HepG2 (cell line): ENCODE results near the gene ACYP2. TPM values are rescaled to one million over a fixed set of nuclear protein-coding genes. Genes with fewer than 3 reads are reported as not detected.

Experiments used
- ATAC-seq: fragments of 200-7000 bp; cut with Tn5 transposase; 3 replicates; pipeline ENCODE4 v1.9.1; 2020; ENCODE audit warnings: mild to moderate bottlenecking, moderate library complexity
- BruUV-seq: library from RNA; stranded (reverse); fragments of 400-500 nt; replicated peaks from 2 replicates; lab custom pipeline; 2021; lab: Mats Ljungman, UMichigan
- CTCF ChIA-PET: fragments of 300-600 bp; formaldehyde crosslinking; extraction: SDS; loops from one replicate; lab custom pipeline; 2021; ENCODE audit warnings: low total read pairs, inconsistent platforms, low intra/inter-chr PET ratio; lab: Yijun Ruan, JAX
- POLR2A ChIA-PET: fragments of 350-600 bp; sonication (Branson Sonifier 250); formaldehyde crosslinking; loops from one replicate; lab custom pipeline; 2020; ENCODE audit warnings: antibody characterized with exemption, inconsistent platforms; lab: Yijun Ruan, JAX
- DNase-seq: peaks from one replicate; pipeline ENCODE4 v3.0.0-alpha.2; 2015; ENCODE audit warnings: low spot score
- FAIRE-seq: peaks from 3 replicates; lab custom pipeline; 2011; peaks lifted over from hg19 to GRCh38; lab: Jason Lieb, UNC
- H2AFZ ChIP-seq: one replicate; pipeline ENCODE4 v1.6.1; 2011; ENCODE audit warnings: low read length, inconsistent platforms
- H3K27ac ChIP-seq: fragments of 300-600 bp; 3 replicates; pipeline ENCODE4 v1.8.0; 2011; ENCODE audit warnings: mixed run types, mild to moderate bottlenecking, mixed read lengths, low read length, inconsistent platforms; ENCODE audit not compliant: insufficient read depth; ENCODE audit errors: extremely low read length
- H3K27me3 ChIP-seq, 2 experiments: fragments of 200-600 bp in 1 of 2; 2 replicates in 1 of 2; 3 replicates in 1 of 2; pipeline versions ENCODE4 v1.6.0 to v1.8.0; 2011; ENCODE audit warnings: low read length in 2 of 2, mild to moderate bottlenecking in 2 of 2, moderate library complexity in 2 of 2, inconsistent platforms in 1 of 2; ENCODE audit not compliant: insufficient read depth in 2 of 2, control insufficient read depth in 1 of 2
- H3K36me3 ChIP-seq, 2 experiments: fragments of 200-600 bp in 1 of 2; replicated peaks in 1 of 2; 2 replicates in 1 of 2; 3 replicates in 1 of 2; pipeline versions ENCODE4 v1.5.1 to v1.8.0; 2011; ENCODE audit warnings: low read length in 2 of 2, inconsistent platforms in 1 of 2; ENCODE audit not compliant: insufficient read depth in 2 of 2, control insufficient read depth in 1 of 2
- H3K4me1 ChIP-seq: 2 replicates; pipeline ENCODE4 v1.5.1; 2012; ENCODE audit warnings: low read length, inconsistent platforms; ENCODE audit not compliant: insufficient read depth
- H3K4me2 ChIP-seq: 2 replicates; pipeline ENCODE4 v1.6.0; 2011; ENCODE audit warnings: low read depth, low read length, inconsistent platforms
- H3K4me3 ChIP-seq, 3 experiments: fragments of 200-600 bp in 1 of 3; sonication (generic), shearing (Covaris generic) in 1 of 3; replicated peaks in 1 of 3; 2 replicates each; pipeline ENCODE4 v1.5.1; 2011 to 2016; ENCODE audit warnings: low read length in 3 of 3, inconsistent platforms in 2 of 3, low read depth in 2 of 3, mild to moderate bottlenecking in 2 of 3, control low read depth in 1 of 3, mixed read lengths in 1 of 3; ENCODE audit not compliant: insufficient read depth in 1 of 3
- H3K79me2 ChIP-seq: one replicate; pipeline ENCODE4 v1.6.1; 2011; ENCODE audit warnings: low read length, inconsistent platforms; ENCODE audit not compliant: insufficient read depth
- H3K9ac ChIP-seq: 2 replicates; pipeline ENCODE4 v1.6.0; 2011; ENCODE audit warnings: mild to moderate bottlenecking, low read depth, low read length, inconsistent platforms; ENCODE audit not compliant: insufficient read depth
- H3K9me3 ChIP-seq: 2 replicates; pipeline ENCODE4 v1.5.1; 2012; ENCODE audit warnings: mild to moderate bottlenecking, low read length
- H4K20me1 ChIP-seq: 2 replicates; pipeline ENCODE4 v1.6.0; 2011; ENCODE audit warnings: inconsistent platforms, mild to moderate bottlenecking, low read length, moderate library complexity; ENCODE audit not compliant: insufficient read depth
- ASH2L ChIP-seq: fragments of 300-600, 200-600 bp; sonication (generic); IDR thresholded peaks from 2 replicates; pipeline ENCODE4 v1.7.0; 2017; ENCODE audit warnings: low read depth, mild to moderate bottlenecking, moderate library complexity, mixed read lengths, low read length; ENCODE audit not compliant: insufficient read length
- BCL6 ChIP-seq: IDR thresholded peaks from 2 replicates; pipeline ENCODE4 v1.6.1; 2016; ENCODE audit warnings: missing genetic modification reagents, missing compliant biosample characterization
- HBP1 ChIP-seq: IDR thresholded peaks from 2 replicates; pipeline ENCODE4 v1.6.1; 2016; ENCODE audit warnings: low read depth, control low read depth
- HNRNPL ChIP-seq: fragments of 200-400 bp; formaldehyde crosslinking; IDR thresholded peaks from 2 replicates; pipeline ENCODE4 v1.6.1; 2017; ENCODE audit warnings: mild to moderate bottlenecking, low read depth, low read length
- LCORL ChIP-seq, 2 experiments: fragments of 450-650 bp in 1 of 2; sonication (generic) in 1 of 2; formaldehyde crosslinking in 1 of 2; IDR thresholded peaks; 2 replicates each; pipeline versions ENCODE4 v1.5.0 to v1.6.1; 2017 to 2020; ENCODE audit warnings: antibody characterized with exemption in 1 of 2, missing genetic modification reagents in 1 of 2
- MAF1 ChIP-seq: sonication (generic); formaldehyde crosslinking; IDR thresholded peaks from 2 replicates; pipeline ENCODE4 v1.5.0; 2020; ENCODE audit warnings: missing genetic modification reagents, borderline replicate concordance
- MATR3 ChIP-seq: sonication (generic); formaldehyde crosslinking; IDR thresholded peaks from 2 replicates; pipeline ENCODE4 v1.4.0; 2020; ENCODE audit warnings: missing genetic modification reagents
- MEF2D ChIP-seq: sonication (generic); formaldehyde crosslinking; IDR thresholded peaks from 2 replicates; pipeline ENCODE4 v1.5.1; 2020; ENCODE audit warnings: mild to moderate bottlenecking, missing genetic modification reagents
- ONECUT2 ChIP-seq: sonication (generic); formaldehyde crosslinking; IDR thresholded peaks from 2 replicates; pipeline ENCODE4 v1.4.0; 2020; ENCODE audit warnings: missing genetic modification reagents
- PAF1 ChIP-seq: IDR thresholded peaks from 2 replicates; pipeline ENCODE4 v1.6.1; 2016; ENCODE audit warnings: missing genetic modification reagents, missing compliant biosample characterization
- RNF2 ChIP-seq: fragments of 450-650 bp; conservative IDR thresholded peaks from 2 replicates; pipeline ENCODE4 v1.6.1; 2016; ENCODE audit warnings: low read depth
- TBP ChIP-seq: sonication (generic); formaldehyde crosslinking; IDR thresholded peaks from 2 replicates; pipeline ENCODE4 v1.5.0; 2020; ENCODE audit warnings: missing genetic modification reagents
- TERF1 ChIP-seq: sonication (generic); formaldehyde crosslinking; IDR thresholded peaks from 2 replicates; pipeline ENCODE4 v1.8.0; 2022; ENCODE audit warnings: mild to moderate bottlenecking, missing genetic modification reagents, moderate library complexity
- ZBTB39 ChIP-seq: sonication (generic); formaldehyde crosslinking; IDR thresholded peaks from 2 replicates; pipeline ENCODE4 v1.5.0; 2020; ENCODE audit warnings: missing genetic modification reagents
- ZNF354B ChIP-seq: sonication (generic); formaldehyde crosslinking; IDR thresholded peaks from 2 replicates; pipeline ENCODE4 v1.8.0; 2022; ENCODE audit warnings: mild to moderate bottlenecking, missing genetic modification reagents
- ZNF510 ChIP-seq: sonication (generic); formaldehyde crosslinking; IDR thresholded peaks from 2 replicates; pipeline ENCODE4 v1.4.0; 2020; ENCODE audit warnings: low read depth, mild to moderate bottlenecking, missing genetic modification reagents
- ZNF558 ChIP-seq: sonication (generic); formaldehyde crosslinking; IDR thresholded peaks from 2 replicates; pipeline ENCODE4 v1.9.0; 2022; ENCODE audit warnings: mild to moderate bottlenecking, missing genetic modification reagents, borderline replicate concordance
- ZNF569 ChIP-seq: sonication (generic); formaldehyde crosslinking; IDR thresholded peaks from 2 replicates; pipeline ENCODE4 v1.5.0; 2020; ENCODE audit warnings: mild to moderate bottlenecking, missing genetic modification reagents, moderate library complexity, borderline replicate concordance
- ZNF614 ChIP-seq: IDR thresholded peaks from 2 replicates; pipeline ENCODE4 v1.6.1; 2018; ENCODE audit warnings: missing biosample characterization, missing genetic modification reagents, inconsistent platforms, borderline replicate concordance
- WGBS: methylation state at CpG from one replicate; pipeline ENCODE4 v1.1.6; 2017; ENCODE audit warnings: low lambda C conversion rate; 5-methylcytosine and 5-hydroxymethylcytosine counted together
- in situ Hi-C: cut with HindIII; loops from 2 replicates; pipeline ENCODE4 v1.10.0; 2017; ENCODE audit warnings: low pct_unique_long_range_greater_than_20kb; ENCODE audit not compliant: extremely low pct_ligation_motif_present
- intact Hi-C: fragments of 100-400 bp; cut with micrococcal nuclease; formaldehyde crosslinking; loops from one replicate; pipeline ENCODE4 v1.10.0; 2022; ENCODE audit not compliant: unreplicated experiment
- polyA plus RNA-seq, 8 experiments: library from polyadenylated mRNA; depleted of rRNA in 3 of 8; stranded (reverse) in 7 of 8; unstranded in 1 of 8; fragments of >200 nt; fragmentation: Illumina TruSeq in 4 of 8; extraction: Trizol in 4 of 8; gene quantifications; 2 replicates each; pipeline versions ENCODE4 v1.2.1 to v1.2.3, GENCODE V29; 2011 to 2016; ENCODE audit warnings: low read depth in 4 of 8, missing spikeins in 1 of 8, mixed read lengths in 1 of 8; ENCODE audit not compliant: insufficient read depth in 1 of 8
- total RNA-seq, 5 experiments: library from RNA; depleted of rRNA; stranded (reverse); fragments of >200 nt; fragmentation: Illumina TruSeq; extraction: Trizol; gene quantifications; 2 replicates each; pipeline ENCODE4 v1.2.3, GENCODE V29; 2016; ENCODE audit warnings: low read depth in 1 of 5

Gene ACYP2
- total and polyA plus RNA-seq, 2 of the 13 experiments (the other 11 are each of a cell fraction or from before 2014, with no cell fraction given) = 12.3 to 12.7 TPM

DNA sequence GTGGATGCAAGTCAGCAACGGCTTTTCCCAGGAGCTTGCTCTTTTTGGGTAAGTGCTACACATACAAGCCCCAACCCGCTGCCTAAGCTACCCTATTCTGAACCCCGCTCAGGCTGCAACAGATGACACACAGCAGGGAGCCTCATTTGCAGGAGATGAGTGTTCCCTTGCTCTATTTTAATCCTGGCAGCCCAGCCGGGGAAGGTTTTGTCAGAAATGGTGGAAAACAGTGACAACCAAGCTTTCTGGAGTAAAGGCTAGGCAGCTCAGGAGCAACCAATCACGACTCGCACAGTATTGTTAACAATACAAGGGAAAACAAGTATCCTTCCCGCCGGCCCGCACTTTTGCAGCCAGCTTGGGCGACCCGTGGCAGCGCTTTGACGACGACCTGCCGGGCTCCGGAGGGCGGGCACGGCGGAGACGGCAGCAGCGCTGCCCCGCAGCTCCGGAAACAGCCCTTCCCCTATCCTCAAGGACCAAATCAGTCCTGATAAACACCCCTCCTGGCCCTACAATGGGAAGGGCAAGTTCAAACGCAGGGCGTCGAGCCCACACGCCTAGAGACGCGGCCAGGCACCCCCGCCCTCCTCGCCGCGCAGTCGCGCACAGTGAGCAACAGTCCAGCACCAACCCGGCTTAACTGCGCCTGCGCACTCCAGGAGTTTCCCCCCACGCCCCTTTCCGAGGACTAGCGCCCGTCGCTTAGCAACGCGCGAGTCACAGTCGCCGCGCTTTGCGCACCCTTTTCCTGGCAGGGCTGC is 214.9 kb downstream of the ACYP2 start:
- CTCF ChIA-PET = no interaction called here
- peak; percentile 88 for FAIRE-seq
- peak; percentile 71 for TF ChIP-seq BCL6
- TF ChIP-seq TBP (CRISPR knock-in tag) = no peak
- 0 out of 2 replicates have a peak, but pooled peaks have one; percentile 44 for TF ChIP-seq ONECUT2 (CRISPR knock-in tag)
- 0 out of 2 replicates have a peak, but pooled peaks have one; percentile 44 for TF ChIP-seq HNRNPL
- peak; percentile 79; the same call in 1 of the 2 replicates for TF ChIP-seq ZBTB39 (CRISPR knock-in tag)
- TF ChIP-seq MEF2D (CRISPR knock-in tag) = no peak
- no peak for TF ChIP-seq MATR3
- peak; percentile 75; the same call in 1 of the 2 replicates for TF ChIP-seq ZNF569 (CRISPR knock-in tag)
- TF ChIP-seq ZNF614 (CRISPR knock-in tag) = no peak; the same call in 1 of the 2 replicates
- TF ChIP-seq RNF2 = peak; percentile 97
- TF ChIP-seq HBP1 = 0 out of 2 replicates have a peak, but pooled peaks have one; percentile 90
- TF ChIP-seq LCORL (IDR thresholded peaks at IDR 0.05) = no peak
- peak; percentile 77 for TF ChIP-seq LCORL (CRISPR knock-in tag; IDR thresholded peaks at IDR 0.05)
- peak; percentile 88; the same call in 1 of the 2 replicates for TF ChIP-seq MAF1 (CRISPR knock-in tag)
- no peak for TF ChIP-seq PAF1 (CRISPR knock-in tag)
- TF ChIP-seq ZNF354B (CRISPR knock-in tag) = no peak
- TF ChIP-seq ASH2L = peak; percentile 86
- peak; percentile 74; the same call in 1 of the 2 replicates for TF ChIP-seq ZNF558 (CRISPR knock-in tag)
- peak; percentile 97 for TF ChIP-seq ZNF510
- no peak for TF ChIP-seq TERF1 (CRISPR knock-in tag)

More for the DNA sequence above, 214.9 kb downstream of the ACYP2 start:
- H3K27ac ChIP-seq = peak overlapping the region; percentile 23
- peaks cover 10% of the 10 kb centered on the region for H3K9me3 ChIP-seq
- in situ Hi-C loops (no loop called here), intact Hi-C loops (loop anchor here (1.0 to 10.0 kb wide), 4 partner anchors 126 to 223 kb away; partner anchors contain the start of gene SPTBN1)
- peak overlapping the region; percentile 79 for H2AFZ ChIP-seq
- no peaks in the 10 kb centered on the region for H4K20me1 ChIP-seq
- H3K4me1 ChIP-seq = peaks cover 28% of the 10 kb centered on the region
- H3K79me2 ChIP-seq = no peaks in the 10 kb centered on the region
- under 1% methylated on average over 33 of the region's 50 CpGs for WGBS
- POLR2A ChIA-PET = interaction anchor here (0.5 to 1.5 kb wide), 4 partner anchors 12 to 604 kb away, joined by 3 read pairs; no protein-coding TSS in a partner anchor
- no peaks in the 10 kb centered on the region for H3K36me3 ChIP-seq
- peaks cover 0 to 10% of the 10 kb centered on the region in 2 experiments; a peak in 1 of 5 replicates for H3K27me3 ChIP-seq
- BruUV-seq = TSS peak; percentile 84
- DNase-seq (peak; percentile 95), ATAC-seq (peak; percentile 98)
- peak overlapping the region; percentile 63 for H3K9ac ChIP-seq
- H3K4me3 ChIP-seq = peak overlapping the region; percentile 49 to 73 (median 62)
- peak overlapping the region; percentile 96 for H3K4me2 ChIP-seq
